Body of pancreas (tissue), 4 donors: ENCODE data around the gene MGAT4B. TPM values are rescaled to one million over a fixed set of nuclear protein-coding genes. Genes with fewer than 3 reads are reported as not detected.

Source experiments
- ATAC-seq: fragments of 150-250 bp; one replicate; pipeline ENCODE4 v1.9.1; 2016
- DNase-seq, 4 donors: peaks; one replicate each; pipeline ENCODE4 v3.0.0-alpha.2; 2019
- H3K27ac ChIP-seq, 4 donors: fragments of 200-600 bp; sonication (generic); 1 replicate in 3 of 4; 2 replicates in 1 of 4; pipeline versions ENCODE4 v1.5.1 to v1.6.1; 2016 to 2019; ENCODE audit warnings: mild to moderate bottlenecking in 1 of 4, mixed read lengths in 1 of 4, moderate library complexity in 1 of 4
- H3K27me3 ChIP-seq, 2 donors: fragments of 200-600 bp; sonication (generic); one replicate each; pipeline ENCODE4 v1.6.0; 2016; ENCODE audit warnings: mild to moderate bottlenecking in 1 of 2
- H3K36me3 ChIP-seq, 2 donors: fragments of 200-600 bp; sonication (generic); replicated peaks in 1 of 2; 2 replicates each; pipeline ENCODE4 v1.5.1; 2016; ENCODE audit warnings: low read depth in 2 of 2; ENCODE audit not compliant: insufficient read depth in 1 of 2
- H3K4me1 ChIP-seq: fragments of 200-600 bp; sonication (generic); one replicate; pipeline ENCODE4 v1.6.0; 2016
- H3K4me3 ChIP-seq, 2 donors: fragments of 200-600 bp; sonication (generic); 1 replicate in 1 of 2; 2 replicates in 1 of 2; pipeline ENCODE4 v1.5.1; 2016 to 2019
- H3K9me3 ChIP-seq, 3 donors: fragments of 200-600 bp; sonication (generic); 1 replicate in 2 of 3; 2 replicates in 1 of 3; pipeline ENCODE4 v1.5.1; 2016
- CTCF ChIP-seq, 7 experiments: fragments of 450-650 bp in 4 of 7; fragments of 200-600 bp in 3 of 7; sonication (generic) in 3 of 7; IDR thresholded peaks; one replicate each; pipeline ENCODE4 v1.5.1; 2016 to 2019; ENCODE audit warnings: antibody characterized with exemption in 7 of 7
- POLR2A ChIP-seq, 3 donors: fragments of 450-650 bp; IDR thresholded peaks; one replicate each; pipeline ENCODE4 v1.6.1; 2016; ENCODE audit warnings: antibody characterized with exemption in 3 of 3, mild to moderate bottlenecking in 2 of 3
- WGBS, 2 donors: methylation state at CpG; one replicate each; pipeline ENCODE4 v1.1.5; 2017; 5-methylcytosine and 5-hydroxymethylcytosine counted together
- intact Hi-C: fragments of 100-400 bp; cut with DNase I; formaldehyde crosslinking; loops from one replicate; pipeline ENCODE4 v1.15.1; 2023
- total RNA-seq, 2 donors: library from RNA; depleted of rRNA; stranded (reverse); fragments of >200 nt; gene quantifications; one replicate each; pipeline ENCODE4 v1.1.0, GENCODE V29; 2016

The MGAT4B gene
- total RNA-seq, 2 donors from 2014 or later = 89.0 to 90.0 TPM

DNA sequence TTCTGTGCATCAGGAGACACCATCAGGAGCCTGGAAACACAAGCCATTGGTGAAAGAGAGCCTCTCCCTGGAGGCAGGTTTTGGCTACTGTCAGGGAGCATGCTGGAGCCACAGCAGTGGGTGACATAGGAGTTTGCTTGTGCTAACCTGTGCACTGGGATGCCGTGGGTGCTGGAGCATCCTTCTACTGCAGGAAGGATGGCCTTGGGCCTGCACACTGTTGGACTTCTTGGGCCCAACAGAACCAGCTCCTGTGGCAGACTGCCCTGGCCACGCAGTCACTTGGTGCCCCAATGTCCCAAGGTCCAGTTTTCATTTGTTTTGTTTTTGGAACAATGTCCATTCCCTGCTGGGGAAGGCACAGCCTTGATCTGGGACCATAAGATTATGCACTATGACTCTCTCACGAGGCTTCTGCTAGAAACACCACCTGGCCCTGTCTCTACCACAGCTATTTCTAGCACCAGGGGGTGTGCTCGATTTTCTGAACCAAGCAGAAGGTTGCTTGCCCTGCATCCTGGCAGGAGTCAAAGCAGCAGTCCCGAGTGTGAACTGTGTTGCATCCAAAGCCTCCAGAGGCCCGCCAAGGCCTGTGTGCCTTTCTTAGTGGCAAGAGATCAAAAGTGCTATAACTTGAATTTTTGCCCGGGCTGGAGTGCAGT lies 18.3 kb downstream of the MGAT4B start:
- Histone ChIP-seq H3K4me1 (peaks cover 16% of the 10 kb centered on the region), H3K4me3 (no peak overlapping the region), H3K36me3 (no peaks in the 10 kb centered on the region), H3K27me3 (no peaks in the 10 kb centered on the region), H3K9me3 (no peaks in the 10 kb centered on the region), H3K27ac (no peak overlapping the region)
- 88 to 90% methylated on average over 5 to 7 of the region's 7 CpGs for WGBS, 2 donors
- DNase-seq = no peak
- TF ChIP-seq CTCF (IDR thresholded peaks at IDR 0.05) (no peak), POLR2A (IDR thresholded peaks at IDR 0.05) (no peak)
- intact Hi-C loops = no loop called here
- ATAC-seq = no peak

GRCh38 chr5:179786861-179787260 lies 19.8 kb downstream of the MGAT4B start:
- 71 to 72% methylated on average over 9 to 10 of the region's 12 CpGs for WGBS, 2 donors
- peaks cover 1% of the 10 kb centered on the region for H3K4me1 ChIP-seq
- no peaks in the 10 kb centered on the region for H3K27me3 ChIP-seq
- no peak overlapping the region for H3K4me3 ChIP-seq
- TF ChIP-seq CTCF (IDR thresholded peaks at IDR 0.05) = no peak
- TF ChIP-seq POLR2A (IDR thresholded peaks at IDR 0.05) = no peak
- H3K36me3 ChIP-seq = no peaks in the 10 kb centered on the region
- intact Hi-C loops = no loop called here
- DNase-seq (no peak), ATAC-seq (no peak)
- H3K27ac ChIP-seq = no peak overlapping the region
- H3K9me3 ChIP-seq = no peaks in the 10 kb centered on the region

GRCh38 chr5:179783128-179783527 lies 23.5 kb downstream of the MGAT4B start:
- WGBS, 2 donors = 93 to 95% methylated on average over 6 to 9 of the region's 9 CpGs
- TF ChIP-seq POLR2A (IDR thresholded peaks at IDR 0.05) (no peak), CTCF (IDR thresholded peaks at IDR 0.05) (no peak)

GRCh38 chr5:179781846-179782245 lies 24.8 kb downstream of the MGAT4B start:
- TF ChIP-seq POLR2A (IDR thresholded peaks at IDR 0.05) = no peak
- no peak for TF ChIP-seq CTCF (IDR thresholded peaks at IDR 0.05)
- no peak for DNase-seq
- Histone ChIP-seq H3K27ac (no peak overlapping the region), H3K36me3 (peaks cover 0 to 2% of the 10 kb centered on the region in 2 donors), H3K4me1 (no peaks in the 10 kb centered on the region), H3K4me3 (no peak overlapping the region), H3K9me3 (no peaks in the 10 kb centered on the region), H3K27me3 (no peaks in the 10 kb centered on the region)
- intact Hi-C loops = no loop called here
- WGBS, 2 donors = 73 to 91% methylated on average over 4 of the region's 4 CpGs
- no peak for ATAC-seq

More at GRCh38 chr5:179783128-179783527, 23.5 kb downstream of the MGAT4B start:
- Histone ChIP-seq H3K4me3 (no peak overlapping the region), H3K4me1 (no peaks in the 10 kb centered on the region), H3K9me3 (no peaks in the 10 kb centered on the region), H3K27me3 (no peaks in the 10 kb centered on the region), H3K36me3 (peaks cover 0 to 2% of the 10 kb centered on the region in 2 donors), H3K27ac (no peak overlapping the region)
- no peak for DNase-seq
- no peak for ATAC-seq
- intact Hi-C loops = no loop called here

GRCh38 chr5:179780362-179780761 lies 26.3 kb downstream of the MGAT4B start:
- H3K36me3 ChIP-seq = peaks cover 7 to 10% of the 10 kb centered on the region in 2 donors

More at GRCh38 chr5:179780362-179780761, 26.3 kb downstream of the MGAT4B start:
- WGBS, 2 donors = 75 to 86% methylated on average over 7 of the region's 7 CpGs
- no peak for TF ChIP-seq CTCF (IDR thresholded peaks at IDR 0.05)
- no peak for TF ChIP-seq POLR2A (IDR thresholded peaks at IDR 0.05)
- H3K9me3 ChIP-seq = no peaks in the 10 kb centered on the region
- no peak for DNase-seq
- intact Hi-C loops = no loop called here
- ATAC-seq = no peak
- no peaks in the 10 kb centered on the region for H3K27me3 ChIP-seq
- no peaks in the 10 kb centered on the region for H3K4me1 ChIP-seq
- no peak overlapping the region for H3K4me3 ChIP-seq
- no peak overlapping the region for H3K27ac ChIP-seq
